Cardiac fibroblast (primary cell): ENCODE measurements around the gene RNF214.
"Not testable (repeated sequence)": the region's sequence is repeated elsewhere in the genome, so short reads cannot be mapped to it uniquely, and the experiment has no call there.

Experiments
- DNase-seq, 2 donors: peaks; one replicate each; pipeline versions ENCODE4 v3.0.0 to v3.0.0-alpha.2; 2010; ENCODE audit warnings: low read depth in 2 of 2
- H3K4me3 ChIP-seq, 2 donors: replicated peaks in 1 of 2; 1 replicate in 1 of 2; 2 replicates in 1 of 2; pipeline ENCODE4 v1.5.1; 2011; ENCODE audit warnings: low read depth in 2 of 2, low read length in 2 of 2, mild to moderate bottlenecking in 2 of 2, moderate library complexity in 1 of 2
- TF ChIP-seq, protein P1 (sequence below): IDR thresholded peaks from one replicate; pipeline ENCODE4 v1.5.1; 2011; ENCODE audit warnings: low read depth, mild to moderate bottlenecking, low read length, inconsistent platforms

Gene RNF214

DNA sequence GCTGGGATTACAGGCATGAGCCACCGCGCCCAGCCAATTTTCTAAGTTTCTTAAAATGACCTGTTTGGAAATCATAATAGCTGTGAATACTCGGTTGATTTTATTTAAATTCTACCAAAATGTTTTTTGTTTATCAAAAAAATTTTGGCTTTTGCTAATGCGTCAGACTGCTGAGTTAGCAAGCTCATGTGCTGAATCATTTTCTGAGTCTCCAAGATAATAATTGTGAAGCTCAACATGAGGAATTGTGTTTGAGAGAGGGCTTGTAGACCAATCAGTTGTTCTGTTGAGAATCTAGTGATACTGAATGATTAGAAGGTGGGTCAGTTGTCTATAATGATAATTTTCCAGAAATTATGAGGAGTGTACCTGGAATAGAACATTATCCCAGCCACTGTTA is 15.9 kb downstream of the RNF214 start:
- TF ChIP-seq, protein P1, sequence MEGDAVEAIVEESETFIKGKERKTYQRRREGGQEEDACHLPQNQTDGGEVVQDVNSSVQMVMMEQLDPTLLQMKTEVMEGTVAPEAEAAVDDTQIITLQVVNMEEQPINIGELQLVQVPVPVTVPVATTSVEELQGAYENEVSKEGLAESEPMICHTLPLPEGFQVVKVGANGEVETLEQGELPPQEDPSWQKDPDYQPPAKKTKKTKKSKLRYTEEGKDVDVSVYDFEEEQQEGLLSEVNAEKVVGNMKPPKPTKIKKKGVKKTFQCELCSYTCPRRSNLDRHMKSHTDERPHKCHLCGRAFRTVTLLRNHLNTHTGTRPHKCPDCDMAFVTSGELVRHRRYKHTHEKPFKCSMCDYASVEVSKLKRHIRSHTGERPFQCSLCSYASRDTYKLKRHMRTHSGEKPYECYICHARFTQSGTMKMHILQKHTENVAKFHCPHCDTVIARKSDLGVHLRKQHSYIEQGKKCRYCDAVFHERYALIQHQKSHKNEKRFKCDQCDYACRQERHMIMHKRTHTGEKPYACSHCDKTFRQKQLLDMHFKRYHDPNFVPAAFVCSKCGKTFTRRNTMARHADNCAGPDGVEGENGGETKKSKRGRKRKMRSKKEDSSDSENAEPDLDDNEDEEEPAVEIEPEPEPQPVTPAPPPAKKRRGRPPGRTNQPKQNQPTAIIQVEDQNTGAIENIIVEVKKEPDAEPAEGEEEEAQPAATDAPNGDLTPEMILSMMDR = no peak
- DNase-seq = no peak

DNA sequence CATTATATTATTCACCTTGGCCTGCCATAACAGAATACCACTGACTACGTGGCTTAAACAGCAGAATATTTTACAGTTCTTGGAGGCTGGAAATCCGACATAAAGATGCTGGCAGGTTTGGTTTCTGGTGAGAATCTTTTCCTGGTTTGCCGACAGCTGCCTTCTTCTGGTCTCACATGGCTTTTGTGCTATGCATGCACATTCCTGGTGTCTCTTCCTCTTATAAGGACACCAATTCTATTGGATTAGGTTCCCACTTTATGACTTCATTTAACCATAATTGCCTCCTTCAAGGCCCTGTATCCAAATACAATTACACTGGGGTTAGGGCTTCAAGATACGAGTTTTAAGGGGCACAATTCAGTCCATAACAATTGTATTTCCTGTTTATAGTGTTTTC is 17.1 kb downstream of the RNF214 start:
- DNase-seq = no peak
- H3K4me3 ChIP-seq = no peak overlapping the region
- TF ChIP-seq, protein P1 = no peak

More for the DNA sequence above, 15.9 kb downstream of the RNF214 start:
- H3K4me3 ChIP-seq = no peak overlapping the region

DNA sequence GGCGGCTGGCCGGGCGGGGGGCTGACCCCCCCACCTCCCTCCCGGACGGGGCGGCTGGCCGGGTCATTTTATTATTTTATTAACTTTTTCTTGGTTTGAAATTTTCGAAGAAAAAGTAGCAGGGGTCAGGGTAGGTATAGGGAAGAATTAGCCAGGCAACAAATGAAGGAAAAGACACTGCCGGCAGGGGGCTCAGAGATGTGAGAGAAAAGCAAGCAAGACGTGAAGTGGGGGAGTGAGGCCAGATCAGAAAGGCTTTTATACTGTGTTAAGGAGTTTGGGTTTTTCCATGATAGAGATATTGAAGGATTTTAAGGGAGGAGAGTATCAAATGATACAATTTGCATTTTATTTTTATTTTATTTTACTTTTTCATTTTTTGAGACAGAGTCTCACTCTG is 19.0 kb downstream of the RNF214 start:
- TF ChIP-seq, protein P1 = no peak
- no peak overlapping the region for H3K4me3 ChIP-seq
- no peak for DNase-seq

DNA sequence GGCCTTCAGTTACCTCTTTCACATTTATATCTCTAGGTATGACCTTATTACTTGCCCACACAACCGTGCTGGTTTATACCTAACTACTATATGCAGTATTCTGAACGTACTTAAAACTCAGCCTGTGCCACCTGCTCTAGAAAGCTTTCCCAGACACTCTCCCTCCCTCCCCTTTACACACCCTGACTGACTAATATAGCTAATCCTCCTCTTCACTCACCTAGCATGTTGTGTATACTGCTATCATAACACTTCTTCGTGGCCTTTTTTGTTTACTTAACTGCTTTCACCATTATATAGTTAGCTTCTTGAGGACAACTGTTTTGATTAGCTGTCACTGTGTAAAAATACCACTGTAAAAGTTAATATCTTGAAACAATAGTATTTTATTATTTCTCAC is 23.5 kb downstream of the RNF214 start:
- DNase-seq = no peak
- TF ChIP-seq, protein P1 = no peak
- H3K4me3 ChIP-seq = no peak overlapping the region

DNA sequence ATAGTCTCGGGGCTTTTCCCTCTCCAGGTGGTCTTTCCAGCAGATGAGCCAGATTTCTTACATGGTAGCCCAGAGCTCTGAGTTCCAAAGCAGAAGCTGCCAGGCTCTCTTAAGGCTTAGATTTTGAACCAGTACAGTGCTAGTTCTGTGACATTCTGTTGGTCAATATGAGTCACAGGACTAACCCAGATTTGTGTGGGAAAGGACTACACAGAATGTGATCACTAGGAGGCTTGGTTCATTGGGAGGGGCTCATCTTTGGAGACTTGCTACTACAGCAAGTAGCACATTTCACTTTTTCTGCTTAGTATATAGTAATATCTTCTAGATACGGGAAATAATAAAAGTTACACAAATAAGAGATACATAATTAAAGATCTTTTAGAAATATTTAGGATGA is 24.1 kb downstream of the RNF214 start:
- TF ChIP-seq, protein P1 = no peak
- no peak overlapping the region for H3K4me3 ChIP-seq
- DNase-seq = peak in 1 of 2 donors; percentile 75

DNA sequence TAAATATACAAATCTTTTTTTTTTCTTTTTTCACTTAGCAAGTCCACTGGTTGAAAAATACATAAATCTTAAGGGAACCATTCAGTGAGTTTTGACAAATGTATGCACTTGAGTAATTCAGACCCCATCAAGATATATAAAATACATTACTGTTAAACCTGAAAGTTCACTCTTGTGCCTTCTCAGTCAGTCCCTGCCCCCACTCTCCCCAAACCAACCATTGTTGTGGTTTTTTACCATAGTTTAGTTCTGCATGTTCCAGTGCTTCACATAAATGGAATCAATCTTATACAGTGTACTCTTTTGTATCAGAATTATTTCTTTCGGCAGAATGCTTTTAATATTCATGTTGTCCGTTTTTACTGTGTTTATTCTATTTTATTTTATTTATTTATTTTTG is 26.1 kb downstream of the RNF214 start:
- no peak overlapping the region for H3K4me3 ChIP-seq
- TF ChIP-seq, protein P1 = no peak
- DNase-seq = no peak

DNA sequence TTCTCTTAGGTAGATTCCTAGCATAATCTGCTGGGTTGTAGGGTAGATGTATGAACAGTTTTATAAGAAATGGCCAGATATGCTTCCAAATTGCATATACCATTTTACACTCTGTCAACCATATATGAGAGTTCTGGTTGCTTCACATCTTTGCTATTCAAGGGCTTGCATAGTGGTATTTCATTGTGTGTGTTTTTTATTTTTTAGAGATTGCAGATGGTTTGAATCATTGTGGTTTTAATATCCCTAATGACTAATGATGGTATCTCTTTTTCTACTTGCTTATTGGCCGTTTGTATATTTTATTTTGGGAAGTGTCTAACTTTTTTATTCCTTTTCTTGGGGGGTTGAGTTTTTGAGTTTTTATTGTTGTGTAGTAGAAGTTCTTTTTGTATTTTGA is 26.9 kb downstream of the RNF214 start:
- peak; percentile 57 to 75 for DNase-seq
- TF ChIP-seq, protein P1 = no peak
- H3K4me3 ChIP-seq = no peak overlapping the region

DNA sequence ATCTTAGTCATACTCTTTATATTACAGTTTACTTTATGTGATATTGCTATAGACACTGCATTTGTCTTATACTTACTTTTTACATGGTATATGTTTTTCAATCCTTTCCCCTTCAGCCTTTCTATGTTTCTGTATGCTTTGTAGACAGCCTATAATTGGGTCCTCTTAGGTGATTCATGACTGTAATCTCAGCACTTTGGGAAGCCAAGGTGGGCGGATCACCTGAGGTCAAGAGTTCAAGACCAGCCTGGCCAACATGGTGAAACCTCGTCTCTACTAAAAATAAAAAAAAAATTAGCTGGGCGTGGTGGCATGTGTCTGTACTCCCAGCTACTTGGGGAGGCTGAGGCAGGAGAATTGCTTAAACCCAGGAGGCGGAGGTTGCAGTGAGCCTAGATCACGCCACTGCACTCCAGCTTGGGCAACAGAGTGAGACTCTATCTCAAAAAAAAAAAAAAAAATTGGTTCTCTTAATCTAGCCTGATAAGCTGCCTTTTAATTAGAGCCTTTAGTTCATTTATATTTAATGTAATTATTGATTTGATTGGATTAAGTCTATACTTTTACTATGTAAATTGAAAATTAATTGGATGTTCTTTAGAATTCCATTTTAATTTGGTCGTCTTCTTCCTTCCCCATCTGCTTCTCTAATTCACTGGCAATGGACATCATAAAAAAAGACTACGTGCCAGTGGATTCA is 32.3 kb downstream of the RNF214 start:
- DNase-seq, H3K4me3 ChIP-seq: not testable (repeated sequence)
